Smooth muscle cell (in vitro differentiated cells): ENCODE results near the gene DYRK1B. TPM values are rescaled to one million over a fixed set of nuclear protein-coding genes. Genes with fewer than 3 reads are reported as not detected.

Experiments used
- DNase-seq: peaks from one replicate; lab custom pipeline; 2025; ENCODE audit not compliant: unreplicated experiment; lab: John Stamatoyannopoulos, UW
- H2AFZ ChIP-seq: fragments of 200-600 bp; sonication (generic); 2 replicates; pipeline ENCODE4 v1.6.0; 2016; ENCODE audit warnings: antibody characterized with exemption, low read depth, mild to moderate bottlenecking
- H3F3A ChIP-seq: fragments of 200-600 bp; sonication (generic); 2 replicates; pipeline ENCODE4 v1.6.0; 2017; ENCODE audit warnings: antibody characterized with exemption, low read depth
- H3K27ac ChIP-seq: fragments of 200-600 bp; sonication (generic); 2 replicates; pipeline ENCODE4 v1.5.1; 2016; ENCODE audit warnings: low read depth, mild to moderate bottlenecking
- H3K27me3 ChIP-seq: fragments of 200-600 bp; sonication (generic); 2 replicates; pipeline ENCODE4 v1.6.1; 2016; ENCODE audit warnings: low read depth, mild to moderate bottlenecking
- H3K36me3 ChIP-seq: fragments of 200-600 bp; sonication (generic); 2 replicates; pipeline ENCODE4 v1.5.1; 2016; ENCODE audit warnings: low read depth
- H3K4me1 ChIP-seq: fragments of 200-600 bp; sonication (generic); 2 replicates; pipeline ENCODE4 v1.5.1; 2016; ENCODE audit warnings: low read depth
- H3K4me2 ChIP-seq: fragments of 200-600 bp; sonication (generic); 2 replicates; pipeline ENCODE4 v1.6.0; 2016; ENCODE audit warnings: mild to moderate bottlenecking
- H3K4me3 ChIP-seq: fragments of 200-600 bp; sonication (generic); 2 replicates; pipeline ENCODE4 v1.5.1; 2016; ENCODE audit warnings: mild to moderate bottlenecking
- H3K79me2 ChIP-seq: fragments of 200-600 bp; sonication (generic); 2 replicates; pipeline ENCODE4 v1.6.0; 2016; ENCODE audit warnings: low read depth, mild to moderate bottlenecking
- H3K9ac ChIP-seq: fragments of 200-600 bp; sonication (generic); 2 replicates; pipeline ENCODE4 v1.6.0; 2016; ENCODE audit warnings: low read depth
- H3K9me3 ChIP-seq: fragments of 200-600 bp; sonication (generic); replicated peaks from 2 replicates; pipeline ENCODE4 v1.5.1; 2016; ENCODE audit warnings: low read depth
- H4K20me1 ChIP-seq: fragments of 200-600 bp; sonication (generic); 2 replicates; pipeline ENCODE4 v1.6.0; 2016; ENCODE audit warnings: low read depth
- WGBS: methylation state at CpG from one replicate; pipeline ENCODE4 v1.1.7; 2016; ENCODE audit warnings: low lambda C conversion rate; 5-methylcytosine and 5-hydroxymethylcytosine counted together
- polyA plus RNA-seq: library from polyadenylated mRNA; unstranded; fragments of >200 nt; fragmentation: Nextera tagmentation; extraction: Ambion mirVana; gene quantifications from 2 replicates; pipeline ENCODE4 v1.2.1, GENCODE V29; 2016
- total RNA-seq: library from RNA; depleted of rRNA; stranded (reverse); fragments of >200 nt; gene quantifications from 2 replicates; pipeline ENCODE4 v1.2.3, GENCODE V29; 2014
- TF ChIP-seq, protein P1 (sequence below): fragments of 200-600 bp; sonication (generic); IDR thresholded peaks from 2 replicates; pipeline ENCODE4 v1.5.1; 2017; ENCODE audit warnings: borderline replicate concordance, mild to moderate bottlenecking, antibody characterized with exemption; ENCODE audit not compliant: insufficient read depth, poor library complexity, severe bottlenecking

The DYRK1B gene
- total and polyA plus RNA-seq, 2 experiments from 2014 or later: 9.2 to 14.1 TPM

GRCh38 chr19:39829702-39830275, 4.2 kb downstream of the DYRK1B start:
- TF ChIP-seq, protein P1, sequence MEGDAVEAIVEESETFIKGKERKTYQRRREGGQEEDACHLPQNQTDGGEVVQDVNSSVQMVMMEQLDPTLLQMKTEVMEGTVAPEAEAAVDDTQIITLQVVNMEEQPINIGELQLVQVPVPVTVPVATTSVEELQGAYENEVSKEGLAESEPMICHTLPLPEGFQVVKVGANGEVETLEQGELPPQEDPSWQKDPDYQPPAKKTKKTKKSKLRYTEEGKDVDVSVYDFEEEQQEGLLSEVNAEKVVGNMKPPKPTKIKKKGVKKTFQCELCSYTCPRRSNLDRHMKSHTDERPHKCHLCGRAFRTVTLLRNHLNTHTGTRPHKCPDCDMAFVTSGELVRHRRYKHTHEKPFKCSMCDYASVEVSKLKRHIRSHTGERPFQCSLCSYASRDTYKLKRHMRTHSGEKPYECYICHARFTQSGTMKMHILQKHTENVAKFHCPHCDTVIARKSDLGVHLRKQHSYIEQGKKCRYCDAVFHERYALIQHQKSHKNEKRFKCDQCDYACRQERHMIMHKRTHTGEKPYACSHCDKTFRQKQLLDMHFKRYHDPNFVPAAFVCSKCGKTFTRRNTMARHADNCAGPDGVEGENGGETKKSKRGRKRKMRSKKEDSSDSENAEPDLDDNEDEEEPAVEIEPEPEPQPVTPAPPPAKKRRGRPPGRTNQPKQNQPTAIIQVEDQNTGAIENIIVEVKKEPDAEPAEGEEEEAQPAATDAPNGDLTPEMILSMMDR: no peak
- H3K4me3 ChIP-seq: no peak overlapping the region
- H3F3A ChIP-seq: peaks cover 4% of the 10 kb centered on the region
- peaks cover 16% of the 10 kb centered on the region for H3K4me1 ChIP-seq
- no peaks in the 10 kb centered on the region for H3K36me3 ChIP-seq
- no peak overlapping the region for H3K9ac ChIP-seq
- no peak overlapping the region for H3K4me2 ChIP-seq
- no peaks in the 10 kb centered on the region for H4K20me1 ChIP-seq
- H3K27ac ChIP-seq: no peak overlapping the region
- no peak for DNase-seq
- no peak overlapping the region for H2AFZ ChIP-seq
- 95% methylated on average over 10 of the region's 10 CpGs for WGBS
- H3K9me3 ChIP-seq: no peaks in the 10 kb centered on the region
- H3K27me3 ChIP-seq: no peaks in the 10 kb centered on the region
- peaks cover 16% of the 10 kb centered on the region for H3K79me2 ChIP-seq

GRCh38 chr19:39828654-39829032, 5.3 kb downstream of the DYRK1B start:
- Histone ChIP-seq H3K4me3 (no peak overlapping the region), H4K20me1 (no peaks in the 10 kb centered on the region), H3K9me3 (no peaks in the 10 kb centered on the region), H3K27ac (no peak overlapping the region), H2AFZ (no peak overlapping the region), H3K4me2 (no peak overlapping the region), H3K9ac (no peak overlapping the region), H3K79me2 (peaks cover 16% of the 10 kb centered on the region), H3K4me1 (peaks cover 18% of the 10 kb centered on the region), H3K36me3 (no peaks in the 10 kb centered on the region), H3F3A (no peaks in the 10 kb centered on the region), H3K27me3 (no peaks in the 10 kb centered on the region)
- TF ChIP-seq, protein P1: no peak
- no peak for DNase-seq
- WGBS: 89% methylated on average over 5 of the region's 5 CpGs

DNA sequence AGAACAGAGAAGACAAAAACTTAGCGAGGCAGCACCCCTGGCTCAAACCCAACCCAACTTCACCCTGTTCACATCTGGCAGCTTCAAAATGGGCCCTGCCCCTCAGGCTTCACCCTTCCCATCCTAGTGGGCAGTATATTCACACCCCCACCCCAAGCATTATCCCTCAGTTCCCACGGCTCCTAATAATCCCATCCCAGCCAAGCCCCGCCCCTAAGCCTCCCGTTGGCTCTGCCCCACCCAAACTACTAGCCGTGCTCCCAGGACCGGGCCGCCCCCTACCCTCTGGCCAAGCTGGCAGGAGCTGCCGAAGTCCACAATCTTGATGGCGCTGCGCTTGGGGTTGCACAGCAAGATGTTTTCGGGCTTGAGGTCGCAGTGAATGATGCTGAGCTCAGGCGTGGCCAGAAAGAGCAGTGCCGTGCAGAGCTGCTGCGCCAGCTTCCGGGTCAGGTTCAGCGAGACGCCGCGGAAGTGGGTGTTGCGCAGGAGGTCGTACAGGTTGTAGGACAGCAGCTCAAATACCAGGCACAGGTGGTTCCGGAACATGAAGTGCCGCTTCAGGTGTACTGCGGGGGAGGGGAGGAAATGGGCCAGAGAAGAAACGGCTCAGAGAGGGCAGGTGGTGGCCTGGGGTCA, 5.8 kb downstream of the DYRK1B start:
- Histone ChIP-seq H3K9ac (no peak overlapping the region), H3K4me2 (no peak overlapping the region), H3K9me3 (no peaks in the 10 kb centered on the region), H3K4me1 (peaks cover 21% of the 10 kb centered on the region), H3K4me3 (no peak overlapping the region), H3K79me2 (peaks cover 15% of the 10 kb centered on the region), H4K20me1 (no peaks in the 10 kb centered on the region), H3F3A (no peaks in the 10 kb centered on the region), H3K36me3 (no peaks in the 10 kb centered on the region), H3K27ac (no peak overlapping the region), H3K27me3 (no peaks in the 10 kb centered on the region), H2AFZ (no peak overlapping the region)
- 96% methylated on average over 26 of the region's 26 CpGs for WGBS
- TF ChIP-seq, protein P1: no peak
- no peak for DNase-seq

- no peak for DNase-seq
- H2AFZ ChIP-seq: no peak overlapping the region
- no peak overlapping the region for H3K4me3 ChIP-seq
- WGBS: 97% methylated on average over 9 of the region's 13 CpGs
- no peak overlapping the region for H3K27ac ChIP-seq
- no peak overlapping the region for H3K9ac ChIP-seq
- no peaks in the 10 kb centered on the region for H4K20me1 ChIP-seq
- TF ChIP-seq, protein P1: no peak
- no peaks in the 10 kb centered on the region for H3K9me3 ChIP-seq
- H3K27me3 ChIP-seq: no peaks in the 10 kb centered on the region
- H3K79me2 ChIP-seq: peaks cover 5% of the 10 kb centered on the region
- peaks cover 12% of the 10 kb centered on the region for H3K4me1 ChIP-seq
- H3K4me2 ChIP-seq: no peak overlapping the region
- no peaks in the 10 kb centered on the region for H3K36me3 ChIP-seq
- H3F3A ChIP-seq: no peaks in the 10 kb centered on the region
Observed at GRCh38 chr19:39827216-39827615, 6.7 kb downstream of the DYRK1B start.
